Fibroblast of mammary gland (primary cell): Measurements from ENCODE around the gene FAM227B.

Source experiments
- DNase-seq: peaks from one replicate; pipeline ENCODE4 v3.0.0-alpha.2; 2010; ENCODE audit warnings: low read depth
- H3K4me3 ChIP-seq: 2 replicates; pipeline ENCODE4 v1.5.1; 2011; ENCODE audit warnings: low read depth, mild to moderate bottlenecking, low read length, moderate library complexity; ENCODE audit not compliant: control insufficient read depth
- TF ChIP-seq, protein P1 (sequence below): conservative IDR thresholded peaks from 2 replicates; pipeline ENCODE4 v1.5.1; 2011; ENCODE audit warnings: low read depth, low read length, inconsistent platforms; ENCODE audit not compliant: control insufficient read depth, insufficient read depth

FAM227B gene

GRCh38 chr15:49315391-49315823 lies 305.2 kb downstream of the FAM227B start:
- TF ChIP-seq, protein P1, sequence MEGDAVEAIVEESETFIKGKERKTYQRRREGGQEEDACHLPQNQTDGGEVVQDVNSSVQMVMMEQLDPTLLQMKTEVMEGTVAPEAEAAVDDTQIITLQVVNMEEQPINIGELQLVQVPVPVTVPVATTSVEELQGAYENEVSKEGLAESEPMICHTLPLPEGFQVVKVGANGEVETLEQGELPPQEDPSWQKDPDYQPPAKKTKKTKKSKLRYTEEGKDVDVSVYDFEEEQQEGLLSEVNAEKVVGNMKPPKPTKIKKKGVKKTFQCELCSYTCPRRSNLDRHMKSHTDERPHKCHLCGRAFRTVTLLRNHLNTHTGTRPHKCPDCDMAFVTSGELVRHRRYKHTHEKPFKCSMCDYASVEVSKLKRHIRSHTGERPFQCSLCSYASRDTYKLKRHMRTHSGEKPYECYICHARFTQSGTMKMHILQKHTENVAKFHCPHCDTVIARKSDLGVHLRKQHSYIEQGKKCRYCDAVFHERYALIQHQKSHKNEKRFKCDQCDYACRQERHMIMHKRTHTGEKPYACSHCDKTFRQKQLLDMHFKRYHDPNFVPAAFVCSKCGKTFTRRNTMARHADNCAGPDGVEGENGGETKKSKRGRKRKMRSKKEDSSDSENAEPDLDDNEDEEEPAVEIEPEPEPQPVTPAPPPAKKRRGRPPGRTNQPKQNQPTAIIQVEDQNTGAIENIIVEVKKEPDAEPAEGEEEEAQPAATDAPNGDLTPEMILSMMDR, result no peak
- no peak for DNase-seq
- no peak overlapping the region for H3K4me3 ChIP-seq

GRCh38 chr15:49314716-49315115 lies 305.9 kb downstream of the FAM227B start:
- DNase-seq, result no peak
- H3K4me3 ChIP-seq, result no peak overlapping the region
- TF ChIP-seq, protein P1, result no peak

GRCh38 chr15:49313650-49314049 lies 307.0 kb downstream of the FAM227B start:
- no peak overlapping the region for H3K4me3 ChIP-seq
- DNase-seq, result peak; percentile 89
- TF ChIP-seq, protein P1, result no peak

- TF ChIP-seq, protein P1, result no peak
- no peak for DNase-seq
Measured at GRCh38 chr15:49309889-49310288, 310.7 kb downstream of the FAM227B start.

DNA sequence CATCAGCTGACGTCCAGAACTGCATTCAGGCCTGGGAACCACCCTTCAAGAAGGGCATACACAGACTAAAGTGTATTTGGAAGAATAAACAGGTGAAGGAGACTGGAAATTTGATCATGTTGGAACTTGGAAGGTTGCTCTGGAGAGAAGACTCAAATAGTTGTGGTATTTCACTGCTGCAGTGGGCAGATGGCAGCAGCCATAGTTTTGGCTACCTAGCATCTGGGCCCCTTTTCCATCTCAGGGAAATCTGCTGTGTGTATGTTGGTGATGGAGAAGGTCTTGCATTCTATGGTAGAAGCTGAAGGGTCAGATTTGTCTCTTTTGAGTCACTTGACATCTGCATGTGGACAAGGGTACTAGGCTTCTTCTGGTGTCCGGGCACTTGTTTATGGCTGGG lies 311.9 kb downstream of the FAM227B start:
- no peak overlapping the region for H3K4me3 ChIP-seq
- TF ChIP-seq, protein P1, result no peak
- DNase-seq, result no peak

More at GRCh38 chr15:49309889-49310288, 310.7 kb downstream of the FAM227B start:
- no peak overlapping the region for H3K4me3 ChIP-seq

GRCh38 chr15:49306551-49306950 lies 314.1 kb downstream of the FAM227B start:
- TF ChIP-seq, protein P1, result no peak
- DNase-seq, result no peak

GRCh38 chr15:49303003-49303402 lies 317.6 kb downstream of the FAM227B start:
- no peak overlapping the region for H3K4me3 ChIP-seq
- TF ChIP-seq, protein P1, result no peak
- no peak for DNase-seq

More at GRCh38 chr15:49306551-49306950, 314.1 kb downstream of the FAM227B start:
- no peak overlapping the region for H3K4me3 ChIP-seq
